ENCODE measurements around the gene PHKG2.

GRCh38 chr16:30740364-30741251 lies 7.6 kb upstream of the PHKG2 start:
- TF ChIP-seq CTCF (IDR thresholded peaks at IDR 0.05) (no peak), POLR2A (IDR thresholded peaks at IDR 0.05) (no peak)
